Ovary (tissue), 3 donors: ENCODE data around the gene SSBP2.

ENCODE experiments used
- CTCF ChIP-seq, 3 donors: fragments of 450-650 bp in 2 of 3; fragments of 200-600 bp in 1 of 3; IDR thresholded peaks; one replicate each; pipeline versions ENCODE4 v1.5.1 to v1.8.0; 2016 to 2022; ENCODE audit warnings: antibody characterized with exemption in 3 of 3, mild to moderate bottlenecking in 1 of 3
- POLR2A ChIP-seq: fragments of 450-650 bp; IDR thresholded peaks from one replicate; pipeline ENCODE4 v1.6.1; 2017; ENCODE audit warnings: antibody characterized with exemption, mild to moderate bottlenecking, moderate library complexity
- donor health status: DM: no; HTN: no; CAD: no.

GRCh38 chr5:81577091-81577490, 173.8 kb downstream of the SSBP2 start:
- no peak for TF ChIP-seq CTCF (IDR thresholded peaks at IDR 0.05)
- TF ChIP-seq POLR2A, result no peak
